ENCODE measurements around the gene AZIN2. TPM values are rescaled to one million over a fixed set of nuclear protein-coding genes. Genes with fewer than 3 reads are reported as not detected.

The AZIN2 gene
- total RNA-seq, 6 experiments from 2014 or later, result 0.62 to 1.2 (median 0.85) TPM

DNA sequence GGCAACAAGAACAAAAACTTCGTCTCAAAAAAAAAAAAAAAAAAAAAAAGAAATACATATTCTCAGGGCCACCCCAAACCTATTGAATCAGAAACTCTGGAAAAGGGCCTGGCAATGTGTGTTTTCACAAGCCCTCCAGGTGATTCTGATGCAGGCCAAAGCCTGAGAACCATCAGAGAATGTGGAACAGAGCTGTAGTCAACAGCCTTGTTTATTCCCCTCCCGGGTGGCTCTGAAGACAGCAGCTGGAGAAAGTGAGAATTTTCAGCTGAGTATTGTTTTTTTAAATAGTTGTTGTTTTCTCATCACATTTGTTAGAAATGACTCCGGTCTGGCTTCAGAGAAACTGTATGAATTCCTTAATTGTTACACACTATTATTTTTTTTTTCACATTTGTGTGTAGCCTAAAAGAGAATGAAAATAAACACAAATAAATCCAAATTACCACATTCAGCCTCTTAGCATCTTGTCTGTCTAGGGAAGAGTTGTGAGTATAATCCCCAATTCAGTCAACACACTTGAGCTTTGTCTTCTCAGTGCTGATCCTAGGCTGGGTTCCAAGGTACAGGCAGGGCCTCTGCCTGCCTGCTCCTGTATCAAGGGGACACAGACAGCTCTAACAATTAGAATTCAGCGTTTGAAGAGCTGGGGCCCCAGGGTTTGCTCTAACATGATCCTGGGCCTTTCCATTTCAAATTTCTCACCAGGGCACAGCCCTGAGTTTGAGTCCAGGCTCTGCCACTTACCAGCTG is 6.6 kb upstream of the AZIN2 start:
- no peaks in the 10 kb centered on the region for H3K27me3 ChIP-seq
- H3K36me3 ChIP-seq, result no peaks in the 10 kb centered on the region
- intact Hi-C loops (cut with DNase I), result no loop called here
- DNase-seq (no peak), ATAC-seq (no peak)
- no peaks in the 10 kb centered on the region for H3K9me3 ChIP-seq
- no peaks in the 10 kb centered on the region for H3K4me1 ChIP-seq
- no peak overlapping the region for H3K4me3 ChIP-seq
- 71% methylated on average over 3 of the region's 4 CpGs for WGBS (ENCODE audit: insufficient coverage, low coverage, low lambda C conversion rate, missing lambda C conversion rate)
- H3K27ac ChIP-seq, result no peak overlapping the region
- TF ChIP-seq, protein P1, sequence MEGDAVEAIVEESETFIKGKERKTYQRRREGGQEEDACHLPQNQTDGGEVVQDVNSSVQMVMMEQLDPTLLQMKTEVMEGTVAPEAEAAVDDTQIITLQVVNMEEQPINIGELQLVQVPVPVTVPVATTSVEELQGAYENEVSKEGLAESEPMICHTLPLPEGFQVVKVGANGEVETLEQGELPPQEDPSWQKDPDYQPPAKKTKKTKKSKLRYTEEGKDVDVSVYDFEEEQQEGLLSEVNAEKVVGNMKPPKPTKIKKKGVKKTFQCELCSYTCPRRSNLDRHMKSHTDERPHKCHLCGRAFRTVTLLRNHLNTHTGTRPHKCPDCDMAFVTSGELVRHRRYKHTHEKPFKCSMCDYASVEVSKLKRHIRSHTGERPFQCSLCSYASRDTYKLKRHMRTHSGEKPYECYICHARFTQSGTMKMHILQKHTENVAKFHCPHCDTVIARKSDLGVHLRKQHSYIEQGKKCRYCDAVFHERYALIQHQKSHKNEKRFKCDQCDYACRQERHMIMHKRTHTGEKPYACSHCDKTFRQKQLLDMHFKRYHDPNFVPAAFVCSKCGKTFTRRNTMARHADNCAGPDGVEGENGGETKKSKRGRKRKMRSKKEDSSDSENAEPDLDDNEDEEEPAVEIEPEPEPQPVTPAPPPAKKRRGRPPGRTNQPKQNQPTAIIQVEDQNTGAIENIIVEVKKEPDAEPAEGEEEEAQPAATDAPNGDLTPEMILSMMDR (IDR thresholded peaks at IDR 0.05), result no peak
- TF ChIP-seq POLR2A (IDR thresholded peaks at IDR 0.05), result no peak

DNA sequence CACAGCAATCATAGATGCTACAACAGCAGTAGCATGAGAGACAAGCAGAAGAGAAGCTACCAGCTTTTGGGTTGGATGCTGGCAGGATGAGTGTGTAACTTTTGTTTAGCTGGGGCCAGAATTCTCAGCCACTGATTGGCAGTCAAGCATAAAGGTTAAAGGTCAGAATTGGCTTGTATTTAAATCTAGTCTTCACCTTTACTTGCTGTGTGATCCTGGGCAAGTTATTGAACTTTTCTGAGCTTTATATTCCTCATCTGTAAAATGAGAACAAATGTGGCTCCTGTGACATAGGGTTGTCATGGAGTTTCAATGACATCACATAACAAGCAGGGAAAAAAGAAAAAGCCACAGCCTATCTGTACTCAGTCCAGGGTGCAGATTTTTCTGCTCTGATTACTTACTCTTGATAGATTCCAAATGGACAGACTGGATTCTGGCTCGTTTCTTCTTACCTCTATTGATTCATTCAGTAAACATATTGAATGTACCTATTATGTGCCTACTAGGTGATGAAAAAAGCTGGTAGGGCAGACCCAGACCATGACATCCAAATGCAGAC is 2.8 kb upstream of the AZIN2 start:
- Histone ChIP-seq H3K4me1 (peaks cover 0 to 10% (median 2%) of the 10 kb centered on the region in 4 donors), H3K27ac (no peak overlapping the region), H3K9me3 (no peaks in the 10 kb centered on the region), H3K4me3 (no peak overlapping the region), H3K36me3 (no peaks in the 10 kb centered on the region), H3K27me3 (no peaks in the 10 kb centered on the region)
- TF ChIP-seq, protein P1 (IDR thresholded peaks at IDR 0.05), result no peak
- no peak for TF ChIP-seq POLR2A (IDR thresholded peaks at IDR 0.05)
- DNase-seq (no peak), ATAC-seq (no peak)
- intact Hi-C loops (cut with DNase I), result no loop called here
- WGBS (ENCODE audit: insufficient coverage, low coverage, low lambda C conversion rate, missing lambda C conversion rate), result 24% methylated on average over 1 of the region's 1 CpG

DNA sequence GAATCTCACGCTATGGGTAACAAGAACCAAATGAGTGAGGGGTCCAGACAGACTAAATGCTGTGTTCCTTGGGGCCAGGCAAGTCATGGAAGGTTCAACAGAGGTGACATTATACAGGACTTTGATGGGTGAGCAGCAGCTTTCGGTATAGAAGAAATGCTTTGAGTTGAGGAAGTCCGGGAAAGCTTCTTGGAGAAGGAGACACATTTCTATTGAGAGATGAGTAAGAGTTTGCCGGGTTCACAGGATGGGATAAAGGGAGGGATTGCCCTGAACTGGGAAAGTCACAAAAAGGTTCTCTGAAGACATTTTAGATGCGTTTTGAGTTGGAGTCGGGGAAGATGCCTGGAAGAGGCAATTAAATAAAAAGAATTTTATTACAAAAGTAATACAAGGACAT is 580 bp upstream of the AZIN2 start:
- Histone ChIP-seq H3K4me1 (peaks cover 0 to 11% (median 2%) of the 10 kb centered on the region in 4 donors), H3K4me3 (peak overlapping the region; percentile 49 to 72 (median 67)), H3K27ac (no peak overlapping the region), H3K36me3 (no peaks in the 10 kb centered on the region), H3K27me3 (no peaks in the 10 kb centered on the region), H3K9me3 (no peaks in the 10 kb centered on the region)
- TF ChIP-seq, protein P1 (IDR thresholded peaks at IDR 0.05), result no peak
- TF ChIP-seq POLR2A (IDR thresholded peaks at IDR 0.05), result no peak
- WGBS (ENCODE audit: insufficient coverage, low coverage, low lambda C conversion rate, missing lambda C conversion rate), result 65% methylated on average over 6 of the region's 6 CpGs
- intact Hi-C loops (cut with DNase I), result no loop called here
- ATAC-seq (no peak), DNase-seq (no peak)

DNA sequence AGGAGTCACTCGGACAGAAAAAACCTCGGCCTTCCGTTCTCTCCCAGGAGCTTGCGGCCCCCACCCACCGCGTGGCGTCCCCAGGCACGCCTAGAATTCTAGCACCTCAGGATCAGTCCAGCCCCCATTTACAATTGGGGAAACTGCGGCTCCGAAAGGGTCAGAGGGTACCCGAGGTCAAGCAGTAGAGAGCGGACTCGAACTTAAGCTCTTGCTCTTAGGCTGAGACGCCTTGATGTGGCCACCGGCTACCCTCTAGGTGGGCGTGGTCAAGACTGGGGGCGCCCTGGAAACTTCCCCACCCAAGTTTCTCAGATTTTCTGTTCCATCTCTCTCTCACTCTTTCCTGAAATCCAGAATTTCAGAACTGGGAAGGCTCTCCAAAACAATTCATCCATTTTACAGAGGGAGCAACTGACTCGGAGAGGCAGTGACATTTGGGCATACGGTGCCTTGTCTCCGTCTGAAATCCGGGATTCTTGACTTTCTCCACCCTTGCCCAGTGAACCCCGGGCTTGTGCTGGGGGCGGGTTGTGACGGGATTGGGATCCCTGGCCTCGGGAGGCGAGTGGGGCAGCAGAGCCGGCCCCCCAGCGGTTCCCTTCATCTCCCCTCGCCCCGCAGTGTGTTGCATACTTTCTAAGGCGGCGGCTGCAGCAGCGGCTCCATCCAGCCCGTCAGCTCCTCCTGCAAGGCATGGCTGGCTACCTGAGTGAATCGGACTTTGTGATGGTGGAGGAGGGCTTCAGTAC is 777 bp downstream of the AZIN2 start:
- WGBS (ENCODE audit: insufficient coverage, low coverage, low lambda C conversion rate, missing lambda C conversion rate), result 15% methylated on average over 12 of the region's 35 CpGs
- H3K27ac ChIP-seq, result no peak overlapping the region
- ATAC-seq, result no peak

More for the DNA sequence above, 777 bp downstream of the AZIN2 start:
- no peak for DNase-seq
- Histone ChIP-seq H3K4me3 (peak overlapping the region; percentile 49 to 72 (median 67)), H3K9me3 (no peaks in the 10 kb centered on the region), H3K27me3 (no peaks in the 10 kb centered on the region), H3K4me1 (peaks cover 0 to 17% (median 2%) of the 10 kb centered on the region in 4 donors), H3K36me3 (no peaks in the 10 kb centered on the region)
- intact Hi-C loops (cut with DNase I), result no loop called here
- no peak for TF ChIP-seq POLR2A (IDR thresholded peaks at IDR 0.05)
- TF ChIP-seq, protein P1 (IDR thresholded peaks at IDR 0.05), result no peak

Measured in right lobe of liver (tissue), 6 donors.